ENCODE data around the gene TP53I13. TPM values are rescaled to one million over a fixed set of nuclear protein-coding genes. Genes with fewer than 3 reads are reported as not detected.

Gene TP53I13
- total and polyA plus RNA-seq, 2 of the 4 experiments (the other 2 are of a cell fraction) = 22.0 to 48.3 TPM

Other genes starting within 250 kb of the TP53I13 start
- 69.7 and 91.8 TPM in 2 replicates for gene TAOK1, start 178.3 kb upstream of the TP53I13 start, total RNA-seq (2012; rRNA removed)
- 8.1 and 9.8 TPM in 2 replicates for gene TAOK1, start 178.3 kb upstream of the TP53I13 start, polyA plus RNA-seq (2012; rRNA removed)
- 3.1 and 3.2 TPM in 2 replicates for gene ABHD15, start 1.7 kb upstream of the TP53I13 start, total RNA-seq (2012; rRNA removed)
- 4.5 and 4.6 TPM in 2 replicates for gene ABHD15, start 1.7 kb upstream of the TP53I13 start, polyA plus RNA-seq (2012; rRNA removed)
- gene GIT1, start 20.9 kb downstream of the TP53I13 start, total RNA-seq (2012; rRNA removed) = 13.3 and 14.2 TPM in 2 replicates
- 34.2 and 37.1 TPM in 2 replicates for gene GIT1, start 20.9 kb downstream of the TP53I13 start, polyA plus RNA-seq (2012; rRNA removed)
- 0.90 and 1.1 TPM in 2 replicates for gene ANKRD13B, start 24.4 kb downstream of the TP53I13 start, total RNA-seq (2012; rRNA removed)
- 4.0 and 5.2 TPM in 2 replicates for gene ANKRD13B, start 24.4 kb downstream of the TP53I13 start, polyA plus RNA-seq (2012; rRNA removed)
- 2.8 and 3.4 TPM in 2 replicates for gene CORO6, start 54.2 kb downstream of the TP53I13 start, total RNA-seq (2012; rRNA removed)
- 7.6 and 7.8 TPM in 2 replicates for gene CORO6, start 54.2 kb downstream of the TP53I13 start, polyA plus RNA-seq (2012; rRNA removed)

All from IMR-90 (cell line).